Activated CD4-positive, alpha-beta memory T cell treated with anti-CD3 and anti-CD28 coated beads for 36 hours (primary cell): ENCODE data around the gene HNRNPL. TPM values are rescaled to one million over a fixed set of nuclear protein-coding genes. Genes with fewer than 3 reads are reported as not detected.
"Not testable (repeated sequence)": the region's sequence is repeated elsewhere in the genome, so short reads cannot be mapped to it uniquely, and the experiment has no call there.

ENCODE experiments used
- CTCF ChIA-PET: fragments of 350-600 bp; sonication (Branson Sonifier 250); formaldehyde crosslinking; loops from one replicate; lab custom pipeline; 2021; ENCODE audit warnings: antibody characterized with exemption, inconsistent platforms; lab: Charles Lee
- POLR2A ChIA-PET: fragments of 350-600 bp; sonication (Branson Sonifier 250); formaldehyde crosslinking; loops from one replicate; lab custom pipeline; 2021; ENCODE audit warnings: antibody characterized with exemption; lab: Charles Lee
- DNase-seq: peaks from one replicate; pipeline ENCODE4 v3.0.0-alpha.2; 2020
- H3K27ac Mint-ChIP-seq: one replicate; pipeline ENCODE4 v1.8.0; 2021; ENCODE audit warnings: mixed read lengths
- H3K27me3 Mint-ChIP-seq: one replicate; pipeline ENCODE4 v1.8.0; 2021; ENCODE audit warnings: mixed read lengths
- H3K36me3 Mint-ChIP-seq: one replicate; pipeline ENCODE4 v1.8.0; 2021; ENCODE audit warnings: mixed read lengths
- H3K4me1 Mint-ChIP-seq: one replicate; pipeline ENCODE4 v1.8.0; 2021; ENCODE audit warnings: low read depth, mixed read lengths
- H3K4me3 Mint-ChIP-seq: one replicate; pipeline ENCODE4 v1.8.0; 2021; ENCODE audit warnings: mild to moderate bottlenecking, mixed read lengths
- H3K9me3 Mint-ChIP-seq: one replicate; pipeline ENCODE4 v1.8.0; 2021; ENCODE audit warnings: mixed read lengths
- intact Hi-C: fragments of 100-400 bp; cut with micrococcal nuclease; formaldehyde crosslinking; loops from one replicate; pipeline ENCODE4 v1.15.1; 2023
- total RNA-seq, 2 experiments: library from RNA; stranded (reverse); gene quantifications; one replicate each; pipeline ENCODE4 v1.2.3, GENCODE V29; 2021

Gene HNRNPL
- total RNA-seq, 2 experiments from 2014 or later, result 646 to 671 TPM

GRCh38 chr19:38808741-38809140, 41.0 kb downstream of the HNRNPL start:
- intact Hi-C loops, result no loop called here
- ChIA-PET POLR2A (no interaction called here), CTCF (interaction anchor here (0.6 kb wide), 1 partner anchor 406 kb away, joined by 3 read pairs; the partner anchor contains the start of gene FAM98C)
- DNase-seq, result no peak
- H3K9me3 Mint-ChIP-seq, result no peaks in the 10 kb centered on the region
- no peak overlapping the region for H3K27ac Mint-ChIP-seq
- H3K36me3 Mint-ChIP-seq, result no peaks in the 10 kb centered on the region
- peaks cover 6% of the 10 kb centered on the region for H3K4me1 Mint-ChIP-seq
- no peaks in the 10 kb centered on the region for H3K27me3 Mint-ChIP-seq
- H3K4me3 Mint-ChIP-seq, result no peak overlapping the region

DNA sequence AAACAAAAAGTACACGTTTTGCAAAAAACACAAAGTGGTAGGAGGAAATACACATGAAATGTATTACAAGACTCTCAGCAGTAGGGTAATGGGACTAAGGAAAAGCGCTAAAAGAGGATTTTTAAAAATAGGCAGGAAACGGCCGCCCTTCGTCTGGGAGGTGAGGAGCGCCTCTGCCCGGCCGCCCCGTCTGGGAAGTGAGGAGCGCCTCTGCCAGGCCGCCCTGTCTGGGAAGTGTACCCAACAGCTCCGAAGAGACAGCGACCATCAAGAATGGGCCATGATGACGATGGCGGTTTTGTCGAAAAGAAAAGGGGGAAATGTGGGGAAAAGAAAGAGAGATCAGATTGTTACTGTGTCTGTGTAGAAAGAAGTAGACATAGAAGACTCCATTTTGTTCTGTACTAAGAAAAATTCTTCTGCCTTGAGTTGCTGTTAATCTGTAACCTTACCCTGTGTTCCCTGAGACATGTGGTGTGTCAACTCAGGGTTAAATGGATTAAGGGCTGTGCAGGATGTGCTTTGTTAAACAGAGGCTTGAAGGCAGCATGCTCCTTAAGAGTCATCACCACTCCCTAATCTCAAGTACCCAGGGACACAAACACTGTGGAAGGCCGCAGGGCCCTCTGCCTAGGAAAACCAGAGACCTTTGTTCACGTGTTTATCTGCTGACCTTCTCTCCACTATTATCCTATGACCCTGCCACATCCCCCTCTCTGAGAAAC, 42.2 kb downstream of the HNRNPL start:
- H3K4me1 Mint-ChIP-seq, CTCF ChIA-PET, DNase-seq, H3K27me3 Mint-ChIP-seq, H3K27ac Mint-ChIP-seq, H3K4me3 Mint-ChIP-seq, intact Hi-C loops, H3K9me3 Mint-ChIP-seq, H3K36me3 Mint-ChIP-seq, POLR2A ChIA-PET: not testable (repeated sequence)

GRCh38 chr19:38806371-38806770, 43.4 kb downstream of the HNRNPL start:
- POLR2A ChIA-PET, result no interaction called here
- no peak overlapping the region for H3K4me3 Mint-ChIP-seq
- DNase-seq, result no peak
- H3K36me3 Mint-ChIP-seq, result no peaks in the 10 kb centered on the region
- H3K27me3 Mint-ChIP-seq, result no peaks in the 10 kb centered on the region
- CTCF ChIA-PET, result no interaction called here
- no peaks in the 10 kb centered on the region for H3K9me3 Mint-ChIP-seq
- H3K27ac Mint-ChIP-seq, result no peak overlapping the region
- peaks cover 6% of the 10 kb centered on the region for H3K4me1 Mint-ChIP-seq
- intact Hi-C loops, result no loop called here

GRCh38 chr19:38805180-38805579, 44.6 kb downstream of the HNRNPL start:
- H3K9me3 Mint-ChIP-seq, result no peaks in the 10 kb centered on the region
- H3K4me3 Mint-ChIP-seq, result no peak overlapping the region
- peak overlapping the region; percentile 2 for H3K27ac Mint-ChIP-seq
- POLR2A ChIA-PET, result no interaction called here
- intact Hi-C loops, result no loop called here
- no peaks in the 10 kb centered on the region for H3K36me3 Mint-ChIP-seq
- peaks cover 6% of the 10 kb centered on the region for H3K4me1 Mint-ChIP-seq
- H3K27me3 Mint-ChIP-seq, result no peaks in the 10 kb centered on the region
- CTCF ChIA-PET, result interaction anchor here (0.6 kb wide), 1 partner anchor 17 kb away, joined by 3 read pairs; no protein-coding TSS in a partner anchor
- no peak for DNase-seq

GRCh38 chr19:38803543-38803942, 46.2 kb downstream of the HNRNPL start:
- H3K4me1 Mint-ChIP-seq, result peaks cover 9% of the 10 kb centered on the region
- no peaks in the 10 kb centered on the region for H3K27me3 Mint-ChIP-seq

GRCh38 chr19:38801359-38802095, 48.3 kb downstream of the HNRNPL start:
- H3K9me3 Mint-ChIP-seq, result no peaks in the 10 kb centered on the region
- CTCF ChIA-PET, result no interaction called here
- no peak overlapping the region for H3K4me3 Mint-ChIP-seq
- H3K4me1 Mint-ChIP-seq, result peaks cover 9% of the 10 kb centered on the region
- no peaks in the 10 kb centered on the region for H3K27me3 Mint-ChIP-seq
- no peak for DNase-seq
- POLR2A ChIA-PET, result interaction anchor here (1.1 kb wide), 1 partner anchor 11 kb away, joined by 4 read pairs; no protein-coding TSS in a partner anchor
- H3K27ac Mint-ChIP-seq, result no peak overlapping the region
- H3K36me3 Mint-ChIP-seq, result no peaks in the 10 kb centered on the region
- intact Hi-C loops, result no loop called here

More at GRCh38 chr19:38803543-38803942, 46.2 kb downstream of the HNRNPL start:
- no peaks in the 10 kb centered on the region for H3K36me3 Mint-ChIP-seq
- no peak overlapping the region for H3K4me3 Mint-ChIP-seq
- ChIA-PET CTCF (no interaction called here), POLR2A (no interaction called here)
- no peak overlapping the region for H3K27ac Mint-ChIP-seq
- no peaks in the 10 kb centered on the region for H3K9me3 Mint-ChIP-seq
- intact Hi-C loops, result no loop called here
- DNase-seq, result no peak

DNA sequence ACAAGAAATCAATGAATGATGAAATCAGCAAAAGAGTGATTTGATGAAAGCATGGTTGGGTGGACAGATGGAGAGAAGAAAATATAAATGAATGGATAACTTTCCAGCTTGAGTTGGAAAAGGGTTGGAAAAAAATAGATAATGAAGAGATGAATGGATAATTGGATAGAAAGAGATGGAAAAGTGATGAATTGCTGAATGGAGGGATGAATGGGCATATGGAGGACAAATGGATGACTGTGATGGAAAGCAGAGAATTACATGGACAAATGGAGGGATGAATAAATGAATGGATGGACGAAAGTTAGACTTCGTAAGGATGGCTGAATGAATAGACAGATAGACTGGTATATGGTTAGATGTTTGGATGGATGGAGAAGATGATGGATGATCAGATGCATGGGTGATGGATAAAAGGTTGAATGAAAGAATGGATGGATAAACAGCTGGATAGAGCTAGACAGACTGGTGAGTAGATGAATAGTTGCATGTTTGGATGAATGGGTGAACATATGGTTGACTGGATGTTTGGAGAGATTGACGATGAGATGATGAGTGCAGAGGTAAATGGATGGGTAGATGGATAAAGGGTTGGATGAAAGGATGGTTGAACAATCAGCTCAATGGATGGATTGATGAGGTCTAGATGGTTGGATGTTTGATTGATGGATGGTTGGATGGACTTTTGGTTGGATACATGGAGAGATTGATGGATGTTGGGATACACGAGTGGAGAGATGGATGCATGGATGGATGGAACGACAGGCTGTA, 49.0 kb downstream of the HNRNPL start:
- ChIA-PET POLR2A (interaction anchor here (1.1 kb wide), 1 partner anchor 11 kb away, joined by 4 read pairs; no protein-coding TSS in a partner anchor), CTCF (no interaction called here)
- no peaks in the 10 kb centered on the region for H3K36me3 Mint-ChIP-seq
- H3K4me1 Mint-ChIP-seq, result peaks cover 9% of the 10 kb centered on the region
- H3K9me3 Mint-ChIP-seq, result no peaks in the 10 kb centered on the region
- intact Hi-C loops, result no loop called here
- no peak overlapping the region for H3K4me3 Mint-ChIP-seq
- no peak for DNase-seq
- no peak overlapping the region for H3K27ac Mint-ChIP-seq
- no peaks in the 10 kb centered on the region for H3K27me3 Mint-ChIP-seq

DNA sequence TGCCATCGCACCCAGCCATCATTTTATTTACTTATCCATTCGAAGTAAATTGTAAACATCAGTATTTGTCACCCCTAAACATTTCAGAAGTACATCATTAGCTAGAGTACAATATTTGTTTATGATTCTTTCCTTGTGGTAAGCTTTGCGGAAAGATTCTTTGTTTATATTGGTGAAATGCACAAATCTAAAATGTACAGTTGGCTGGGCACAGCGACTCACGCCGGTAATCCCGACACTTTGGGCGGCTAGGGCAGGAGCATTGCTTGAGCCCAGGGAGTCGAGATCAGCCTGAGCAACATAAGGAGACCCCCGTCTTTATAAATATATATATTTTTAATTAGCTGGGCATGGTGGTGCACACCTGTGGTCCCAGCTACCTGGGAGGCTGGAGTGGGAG, 50.7 kb downstream of the HNRNPL start:
- Mint-ChIP-seq H3K9me3 (no peaks in the 10 kb centered on the region), H3K4me3 (no peak overlapping the region), H3K4me1 (peaks cover 3% of the 10 kb centered on the region), H3K36me3 (no peaks in the 10 kb centered on the region), H3K27me3 (no peaks in the 10 kb centered on the region), H3K27ac (no peak overlapping the region)
- ChIA-PET CTCF (no interaction called here), POLR2A (no interaction called here)
- intact Hi-C loops, result no loop called here
- no peak for DNase-seq

- H3K9me3 Mint-ChIP-seq, H3K36me3 Mint-ChIP-seq, H3K4me3 Mint-ChIP-seq, H3K27ac Mint-ChIP-seq, H3K27me3 Mint-ChIP-seq, DNase-seq, H3K4me1 Mint-ChIP-seq, CTCF ChIA-PET, intact Hi-C loops, POLR2A ChIA-PET: not testable (repeated sequence)
Observed at GRCh38 chr19:38797781-38798180, 52.0 kb downstream of the HNRNPL start.

GRCh38 chr19:38796154-38796553, 53.6 kb downstream of the HNRNPL start:
- Mint-ChIP-seq H3K36me3 (no peaks in the 10 kb centered on the region), H3K27ac (no peak overlapping the region), H3K9me3 (no peaks in the 10 kb centered on the region), H3K4me1 (peaks cover 10% of the 10 kb centered on the region), H3K4me3 (no peak overlapping the region), H3K27me3 (no peaks in the 10 kb centered on the region)
- DNase-seq, result no peak
- CTCF ChIA-PET, result no interaction called here
- intact Hi-C loops, result no loop called here
- POLR2A ChIA-PET, result no interaction called here

DNA sequence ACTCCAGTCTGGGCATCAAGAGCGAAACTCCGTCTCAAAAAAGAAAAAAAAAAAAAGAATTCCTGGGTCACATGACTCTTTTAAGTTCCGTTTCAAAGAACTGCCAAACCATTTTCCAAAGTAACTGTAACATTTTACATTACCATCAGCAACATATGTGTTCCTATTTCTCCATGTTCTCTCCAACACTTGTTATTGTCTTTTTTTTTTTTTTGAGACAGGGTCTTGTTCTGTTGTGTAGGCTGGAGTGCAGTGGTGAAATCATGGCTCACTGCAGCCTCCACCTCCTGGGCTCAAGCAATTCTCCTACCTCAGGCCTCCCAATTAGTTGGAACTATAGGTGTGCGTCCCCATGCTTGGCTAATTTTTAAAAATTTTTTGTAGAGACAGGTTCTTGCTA, 54.2 kb downstream of the HNRNPL start:
- ChIA-PET POLR2A (no interaction called here), CTCF (no interaction called here)
- DNase-seq, result no peak
- Mint-ChIP-seq H3K27ac (no peak overlapping the region), H3K9me3 (no peaks in the 10 kb centered on the region), H3K4me3 (no peak overlapping the region), H3K36me3 (no peaks in the 10 kb centered on the region), H3K27me3 (no peaks in the 10 kb centered on the region), H3K4me1 (peaks cover 10% of the 10 kb centered on the region)
- intact Hi-C loops, result no loop called here

GRCh38 chr19:38793671-38794070, 56.1 kb downstream of the HNRNPL start:
- ChIA-PET CTCF (interaction anchor here (1.7 kb wide), 1 partner anchor 137 kb away, joined by 6 read pairs; the partner anchor contains the start of genes MRPS12 and SARS2), POLR2A (no interaction called here)
- Mint-ChIP-seq H3K36me3 (no peaks in the 10 kb centered on the region), H3K9me3 (no peaks in the 10 kb centered on the region), H3K4me3 (no peak overlapping the region), H3K27ac (no peak overlapping the region), H3K4me1 (peaks cover 6% of the 10 kb centered on the region), H3K27me3 (no peaks in the 10 kb centered on the region)
- intact Hi-C loops, result no loop called here
- no peak for DNase-seq
